Activated T-cell treated with anti-CD3 and anti-CD28 coated beads, Interleukin-2, amount 50 U/mL, for 1 hour (primary cell): Measurements from ENCODE around the gene ELP2.
"Not testable (repeated sequence)": the region's sequence is repeated elsewhere in the genome, so short reads cannot be mapped to it uniquely, and the experiment has no call there.

ENCODE experiments used
- DNase-seq: peaks from one replicate; pipeline ENCODE4 v3.0.0-alpha.2; 2020

ELP2 gene

GRCh38 chr18:36160959-36161371, 31.3 kb downstream of the ELP2 start:
- no peak for DNase-seq

- DNase-seq = no peak
Measured at GRCh38 chr18:36162981-36163380, 33.3 kb downstream of the ELP2 start.

GRCh38 chr18:36167692-36168218, 38.1 kb downstream of the ELP2 start:
- no peak for DNase-seq

- not testable (repeated sequence) for DNase-seq
Measured at GRCh38 chr18:36168296-36168695, 38.6 kb downstream of the ELP2 start.

- DNase-seq = no peak
Measured at GRCh38 chr18:36169938-36170337, 40.2 kb downstream of the ELP2 start.

GRCh38 chr18:36175481-36175880, 45.8 kb downstream of the ELP2 start:
- no peak for DNase-seq

- no peak for DNase-seq
Measured at GRCh38 chr18:36176177-36176584, 46.5 kb downstream of the ELP2 start.

- DNase-seq = no peak
Measured at GRCh38 chr18:36176711-36177110, 47.0 kb downstream of the ELP2 start.

GRCh38 chr18:36177913-36178312, 48.2 kb downstream of the ELP2 start:
- DNase-seq = no peak

- no peak for DNase-seq
Measured at GRCh38 chr18:36179562-36180355, 50.1 kb downstream of the ELP2 start.

GRCh38 chr18:36181441-36181840, 51.7 kb downstream of the ELP2 start:
- no peak for DNase-seq

GRCh38 chr18:36181898-36182506, 52.3 kb downstream of the ELP2 start:
- DNase-seq = no peak

GRCh38 chr18:36183033-36183432, 53.3 kb downstream of the ELP2 start:
- DNase-seq = no peak

- no peak for DNase-seq
Measured at GRCh38 chr18:36183987-36184386, 54.3 kb downstream of the ELP2 start.

GRCh38 chr18:36185157-36185556, 55.5 kb downstream of the ELP2 start:
- DNase-seq = no peak

- no peak for DNase-seq
Measured at GRCh38 chr18:36185901-36186460, 56.3 kb downstream of the ELP2 start.

GRCh38 chr18:36186461-36187192, 56.9 kb downstream of the ELP2 start:
- no peak for DNase-seq

GRCh38 chr18:36187193-36187825, 57.6 kb downstream of the ELP2 start, which contains the start of gene MOCOS:
Gene MOCOS (plus strand): TSS chr18:36187497. CDS start chr18:36187540, 43 bp downstream.
- peak; percentile 60 for DNase-seq

GRCh38 chr18:36187826-36188721, 58.4 kb downstream of the ELP2 start:
- no peak for DNase-seq

GRCh38 chr18:36188916-36189315, 59.2 kb downstream of the ELP2 start:
- no peak for DNase-seq

- no peak for DNase-seq
Measured at GRCh38 chr18:36189486-36189885, 59.8 kb downstream of the ELP2 start.

GRCh38 chr18:36191286-36191685, 61.6 kb downstream of the ELP2 start:
- DNase-seq = no peak
